GM23338 (cell line): ENCODE measurements around the gene DELE1. TPM values are rescaled to one million over a fixed set of nuclear protein-coding genes. Genes with fewer than 3 reads are reported as not detected.

Source experiments
- ATAC-seq: fragments of 200-7000 bp; cut with Tn5 transposase; 3 replicates; pipeline ENCODE4 v1.9.1; 2020
- DNase-seq: peaks from one replicate; pipeline ENCODE4 v3.0.0-alpha.2; 2015; ENCODE audit warnings: low spot score
- H2AFZ ChIP-seq: fragments of 200-600 bp; sonication (generic); 2 replicates; pipeline ENCODE4 v1.8.0; 2016; ENCODE audit warnings: antibody characterized with exemption, mild to moderate bottlenecking, moderate library complexity
- H3F3A ChIP-seq: fragments of 200-600 bp; sonication (generic); replicated peaks from 2 replicates; pipeline ENCODE4 v1.8.0; 2017; ENCODE audit warnings: antibody characterized with exemption, mixed run types, low read depth
- H3K27ac ChIP-seq: fragments of 200-600 bp; sonication (generic); 2 replicates; pipeline ENCODE4 v1.6.1; 2016; ENCODE audit warnings: low read depth
- H3K27me3 ChIP-seq: fragments of 200-600 bp; sonication (generic); 2 replicates; pipeline ENCODE4 v1.8.0; 2016; ENCODE audit warnings: mild to moderate bottlenecking, mixed run types, moderate library complexity; ENCODE audit not compliant: insufficient read depth
- H3K36me3 ChIP-seq: fragments of 200-600 bp; sonication (generic); 2 replicates; pipeline ENCODE4 v1.8.0; 2016; ENCODE audit warnings: mild to moderate bottlenecking; ENCODE audit not compliant: insufficient read depth
- H3K4me1 ChIP-seq: fragments of 200-600 bp; sonication (generic); 2 replicates; pipeline ENCODE4 v1.8.0; 2016; ENCODE audit warnings: mild to moderate bottlenecking, moderate library complexity; ENCODE audit not compliant: insufficient read depth
- H3K4me2 ChIP-seq: fragments of 200-600 bp; sonication (generic); 2 replicates; pipeline ENCODE4 v1.7.1; 2017; ENCODE audit warnings: mixed run types
- H3K4me3 ChIP-seq: fragments of 200-600 bp; sonication (generic); 2 replicates; pipeline ENCODE4 v1.6.1; 2016; ENCODE audit warnings: mixed run types
- H3K79me2 ChIP-seq: fragments of 200-600 bp; sonication (generic); replicated peaks from 2 replicates; pipeline ENCODE4 v1.8.0; 2017; ENCODE audit warnings: mild to moderate bottlenecking; ENCODE audit not compliant: insufficient read depth
- H3K9me2 ChIP-seq: fragments of 200-600 bp; sonication (generic); 2 replicates; pipeline ENCODE4 v1.8.0; 2017; ENCODE audit not compliant: insufficient read depth
- H4K20me1 ChIP-seq: fragments of 200-600 bp; sonication (generic); replicated peaks from 2 replicates; pipeline ENCODE4 v1.8.0; 2017; ENCODE audit warnings: mild to moderate bottlenecking; ENCODE audit not compliant: insufficient read depth
- H3K27ac Mint-ChIP-seq: 2 replicates; pipeline ENCODE4 v1.8.0; 2020; ENCODE audit warnings: inconsistent platforms, mild to moderate bottlenecking, moderate library complexity, mixed read lengths
- H3K27me3 Mint-ChIP-seq: 3 replicates; pipeline ENCODE4 v1.8.0; 2022; ENCODE audit warnings: low read depth, mild to moderate bottlenecking, moderate library complexity, mixed read lengths, inconsistent platforms; ENCODE audit not compliant: insufficient read depth, poor library complexity
- H3K36me3 Mint-ChIP-seq: 3 replicates; pipeline ENCODE4 v1.8.0; 2021; ENCODE audit warnings: low read depth, mild to moderate bottlenecking, inconsistent platforms, moderate library complexity, mixed read lengths
- H3K4me1 Mint-ChIP-seq: 3 replicates; pipeline ENCODE4 v1.8.0; 2020; ENCODE audit warnings: mild to moderate bottlenecking, inconsistent platforms, mixed read lengths
- H3K4me3 Mint-ChIP-seq: 3 replicates; pipeline ENCODE4 v1.8.0; 2021; ENCODE audit warnings: moderate library complexity, mild to moderate bottlenecking, inconsistent platforms, mixed read lengths
- H3K9me3 Mint-ChIP-seq: 3 replicates; pipeline ENCODE4 v1.8.0; 2020; ENCODE audit warnings: moderate library complexity, mild to moderate bottlenecking, inconsistent platforms, mixed read lengths
- CREB1 ChIP-seq: fragments of 250-450 bp; sonication (Bioruptor Pico); IDR thresholded peaks from 2 replicates; pipeline ENCODE4 v1.5.0; 2020; ENCODE audit warnings: low read depth, mild to moderate bottlenecking, moderate library complexity
- NANOG ChIP-seq: IDR thresholded peaks from 2 replicates; pipeline ENCODE4 v1.6.1; 2016; ENCODE audit warnings: antibody characterized with exemption, borderline replicate concordance
- ZNF114 ChIP-seq: fragments of 250-450 bp; sonication (Bioruptor Pico); IDR thresholded peaks from 2 replicates; pipeline ENCODE4 v1.5.0; 2020; ENCODE audit warnings: mild to moderate bottlenecking, moderate library complexity
- ZNF331 ChIP-seq: fragments of 250-450 bp; sonication (Bioruptor Pico); IDR thresholded peaks from 2 replicates; pipeline ENCODE4 v1.5.0; 2020; ENCODE audit warnings: low read depth, mild to moderate bottlenecking, moderate library complexity
- polyA plus RNA-seq: library from polyadenylated mRNA; unstranded; fragments of >200 nt; fragmentation: Nextera tagmentation; extraction: Ambion mirVana; gene quantifications from 2 replicates; pipeline ENCODE4 v1.2.1, GENCODE V29; 2016
- total RNA-seq: library from RNA; depleted of rRNA; stranded (reverse); fragments of >200 nt; shearing (Covaris generic); gene quantifications from 2 replicates; pipeline ENCODE4 v1.2.3, GENCODE V29; 2014
- TF ChIP-seq, protein P1 (sequence below): fragments of 250-450 bp; sonication (Bioruptor Pico); IDR thresholded peaks from 2 replicates; pipeline ENCODE4 v1.5.0; 2020; ENCODE audit warnings: mild to moderate bottlenecking, moderate library complexity
- TF ChIP-seq, protein P2 (sequence below): IDR thresholded peaks from 2 replicates; pipeline ENCODE4 v1.6.1; 2016; ENCODE audit warnings: antibody characterized with exemption

The DELE1 gene
- total and polyA plus RNA-seq, 2 experiments from 2014 or later: 26.9 to 62.2 TPM

DNA sequence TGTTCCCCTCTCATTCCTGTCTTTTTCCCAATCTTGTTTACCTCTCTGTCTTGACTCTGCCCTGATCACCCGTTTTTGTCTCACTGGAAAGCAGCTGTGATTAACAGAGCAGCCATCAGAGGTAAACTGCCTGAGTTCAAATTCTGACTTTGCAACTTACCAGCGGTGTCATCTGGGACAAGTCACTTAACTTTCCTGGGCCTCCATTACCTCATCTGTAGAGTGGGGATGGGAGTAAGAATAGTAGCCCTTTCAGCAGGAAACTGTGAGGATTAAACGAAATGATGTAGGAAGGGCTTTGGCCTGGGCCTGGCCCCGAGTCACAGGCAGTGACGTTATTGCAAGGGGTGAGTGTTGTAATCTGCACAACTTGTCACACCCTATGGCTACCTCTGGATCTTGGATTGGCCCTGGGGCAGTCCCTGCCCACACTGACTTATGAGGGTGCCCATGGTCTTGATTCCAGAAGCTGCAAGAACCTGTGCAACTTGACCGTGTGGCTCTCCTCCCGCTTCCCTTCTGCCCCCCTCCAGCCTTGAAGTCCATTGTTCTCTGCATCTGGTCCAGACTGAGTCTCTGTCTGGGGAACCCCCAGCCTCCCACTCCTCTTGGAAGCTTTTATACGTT, 35.0 kb downstream of the DELE1 start:
- Histone ChIP-seq H2AFZ (peak overlapping the region; percentile 15; the same call in 1 of the 2 replicates), H4K20me1 (no peaks in the 10 kb centered on the region), H3F3A (no peaks in the 10 kb centered on the region), H3K4me3 (no peak overlapping the region), H3K4me2 (no peak overlapping the region), H3K36me3 (no peaks in the 10 kb centered on the region), H3K27me3 (no peaks in the 10 kb centered on the region), H3K9me2 (no peaks in the 10 kb centered on the region), H3K4me1 (peaks cover 16% of the 10 kb centered on the region; the same call in 1 of the 2 replicates), H3K79me2 (no peaks in the 10 kb centered on the region), H3K27ac (no peak overlapping the region)
- Mint-ChIP-seq H3K9me3 (no peaks in the 10 kb centered on the region), H3K27me3 (peaks cover 3% of the 10 kb centered on the region), H3K4me3 (no peak overlapping the region), H3K27ac (no peak overlapping the region), H3K4me1 (peaks cover 37% of the 10 kb centered on the region), H3K36me3 (no peaks in the 10 kb centered on the region)
- DNase-seq (no peak), ATAC-seq (no peak)
- TF ChIP-seq, protein P1, sequence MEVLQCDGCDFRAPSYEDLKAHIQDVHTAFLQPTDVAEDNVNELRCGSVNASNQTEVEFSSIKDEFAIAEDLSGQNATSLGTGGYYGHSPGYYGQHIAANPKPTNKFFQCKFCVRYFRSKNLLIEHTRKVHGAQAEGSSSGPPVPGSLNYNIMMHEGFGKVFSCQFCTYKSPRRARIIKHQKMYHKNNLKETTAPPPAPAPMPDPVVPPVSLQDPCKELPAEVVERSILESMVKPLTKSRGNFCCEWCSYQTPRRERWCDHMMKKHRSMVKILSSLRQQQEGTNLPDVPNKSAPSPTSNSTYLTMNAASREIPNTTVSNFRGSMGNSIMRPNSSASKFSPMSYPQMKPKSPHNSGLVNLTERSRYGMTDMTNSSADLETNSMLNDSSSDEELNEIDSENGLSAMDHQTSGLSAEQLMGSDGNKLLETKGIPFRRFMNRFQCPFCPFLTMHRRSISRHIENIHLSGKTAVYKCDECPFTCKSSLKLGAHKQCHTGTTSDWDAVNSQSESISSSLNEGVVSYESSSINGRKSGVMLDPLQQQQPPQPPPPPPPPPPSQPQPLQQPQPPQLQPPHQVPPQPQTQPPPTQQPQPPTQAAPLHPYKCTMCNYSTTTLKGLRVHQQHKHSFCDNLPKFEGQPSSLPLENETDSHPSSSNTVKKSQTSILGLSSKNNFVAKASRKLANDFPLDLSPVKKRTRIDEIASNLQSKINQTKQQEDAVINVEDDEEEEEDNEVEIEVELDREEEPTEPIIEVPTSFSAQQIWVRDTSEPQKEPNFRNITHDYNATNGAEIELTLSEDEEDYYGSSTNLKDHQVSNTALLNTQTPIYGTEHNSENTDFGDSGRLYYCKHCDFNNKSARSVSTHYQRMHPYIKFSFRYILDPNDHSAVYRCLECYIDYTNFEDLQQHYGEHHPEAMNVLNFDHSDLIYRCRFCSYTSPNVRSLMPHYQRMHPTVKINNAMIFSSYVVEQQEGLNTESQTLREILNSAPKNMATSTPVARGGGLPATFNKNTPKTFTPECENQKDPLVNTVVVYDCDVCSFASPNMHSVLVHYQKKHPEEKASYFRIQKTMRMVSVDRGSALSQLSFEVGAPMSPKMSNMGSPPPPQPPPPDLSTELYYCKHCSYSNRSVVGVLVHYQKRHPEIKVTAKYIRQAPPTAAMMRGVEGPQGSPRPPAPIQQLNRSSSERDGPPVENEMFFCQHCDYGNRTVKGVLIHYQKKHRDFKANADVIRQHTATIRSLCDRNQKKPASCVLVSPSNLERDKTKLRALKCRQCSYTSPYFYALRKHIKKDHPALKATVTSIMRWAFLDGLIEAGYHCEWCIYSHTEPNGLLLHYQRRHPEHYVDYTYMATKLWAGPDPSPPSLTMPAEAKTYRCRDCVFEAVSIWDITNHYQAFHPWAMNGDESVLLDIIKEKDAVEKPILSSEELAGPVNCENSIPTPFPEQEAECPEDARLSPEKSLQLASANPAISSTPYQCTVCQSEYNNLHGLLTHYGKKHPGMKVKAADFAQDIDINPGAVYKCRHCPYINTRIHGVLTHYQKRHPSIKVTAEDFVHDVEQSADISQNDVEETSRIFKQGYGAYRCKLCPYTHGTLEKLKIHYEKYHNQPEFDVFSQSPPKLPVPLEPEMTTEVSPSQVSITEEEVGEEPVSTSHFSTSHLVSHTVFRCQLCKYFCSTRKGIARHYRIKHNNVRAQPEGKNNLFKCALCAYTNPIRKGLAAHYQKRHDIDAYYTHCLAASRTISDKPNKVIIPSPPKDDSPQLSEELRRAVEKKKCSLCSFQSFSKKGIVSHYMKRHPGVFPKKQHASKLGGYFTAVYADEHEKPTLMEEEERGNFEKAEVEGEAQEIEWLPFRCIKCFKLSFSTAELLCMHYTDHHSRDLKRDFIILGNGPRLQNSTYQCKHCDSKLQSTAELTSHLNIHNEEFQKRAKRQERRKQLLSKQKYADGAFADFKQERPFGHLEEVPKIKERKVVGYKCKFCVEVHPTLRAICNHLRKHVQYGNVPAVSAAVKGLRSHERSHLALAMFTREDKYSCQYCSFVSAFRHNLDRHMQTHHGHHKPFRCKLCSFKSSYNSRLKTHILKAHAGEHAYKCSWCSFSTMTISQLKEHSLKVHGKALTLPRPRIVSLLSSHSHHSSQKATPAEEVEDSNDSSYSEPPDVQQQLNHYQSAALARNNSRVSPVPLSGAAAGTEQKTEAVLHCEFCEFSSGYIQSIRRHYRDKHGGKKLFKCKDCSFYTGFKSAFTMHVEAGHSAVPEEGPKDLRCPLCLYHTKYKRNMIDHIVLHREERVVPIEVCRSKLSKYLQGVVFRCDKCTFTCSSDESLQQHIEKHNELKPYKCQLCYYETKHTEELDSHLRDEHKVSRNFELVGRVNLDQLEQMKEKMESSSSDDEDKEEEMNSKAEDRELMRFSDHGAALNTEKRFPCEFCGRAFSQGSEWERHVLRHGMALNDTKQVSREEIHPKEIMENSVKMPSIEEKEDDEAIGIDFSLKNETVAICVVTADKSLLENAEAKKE (CRISPR knock-in tag): no peak
- TF ChIP-seq ZNF114 (CRISPR knock-in tag) (no peak), ZNF331 (no peak), NANOG (no peak), CREB1 (CRISPR knock-in tag) (no peak)
- TF ChIP-seq, protein P2, sequence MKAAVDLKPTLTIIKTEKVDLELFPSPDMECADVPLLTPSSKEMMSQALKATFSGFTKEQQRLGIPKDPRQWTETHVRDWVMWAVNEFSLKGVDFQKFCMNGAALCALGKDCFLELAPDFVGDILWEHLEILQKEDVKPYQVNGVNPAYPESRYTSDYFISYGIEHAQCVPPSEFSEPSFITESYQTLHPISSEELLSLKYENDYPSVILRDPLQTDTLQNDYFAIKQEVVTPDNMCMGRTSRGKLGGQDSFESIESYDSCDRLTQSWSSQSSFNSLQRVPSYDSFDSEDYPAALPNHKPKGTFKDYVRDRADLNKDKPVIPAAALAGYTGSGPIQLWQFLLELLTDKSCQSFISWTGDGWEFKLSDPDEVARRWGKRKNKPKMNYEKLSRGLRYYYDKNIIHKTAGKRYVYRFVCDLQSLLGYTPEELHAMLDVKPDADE: no peak
